Neural progenitor cell (in vitro differentiated cells): ENCODE results near the gene SLC46A1.

Source experiments
- CTCF ChIP-seq: fragments of 200-600 bp; sonication (generic); IDR thresholded peaks from 2 replicates; pipeline ENCODE4 v1.5.1; 2017; ENCODE audit warnings: antibody characterized with exemption, mild to moderate bottlenecking
- EZH2 ChIP-seq: fragments of 200-600 bp; sonication (generic); IDR thresholded peaks from 2 replicates; pipeline ENCODE4 v1.6.1; 2017; ENCODE audit warnings: antibody characterized with exemption, mild to moderate bottlenecking, moderate library complexity
- EZH2phosphoT487 ChIP-seq: fragments of 200-600 bp; sonication (generic); IDR thresholded peaks from 2 replicates; pipeline ENCODE4 v1.6.1; 2017; ENCODE audit warnings: antibody characterized with exemption

- no peak for TF ChIP-seq EZH2
- TF ChIP-seq CTCF: no peak
- no peak for TF ChIP-seq EZH2phosphoT487
Observed at GRCh38 chr17:28404461-28404811, 1.6 kb downstream of the SLC46A1 start.
